Measurements from ENCODE around the gene COL5A1.

COL5A1 gene

DNA sequence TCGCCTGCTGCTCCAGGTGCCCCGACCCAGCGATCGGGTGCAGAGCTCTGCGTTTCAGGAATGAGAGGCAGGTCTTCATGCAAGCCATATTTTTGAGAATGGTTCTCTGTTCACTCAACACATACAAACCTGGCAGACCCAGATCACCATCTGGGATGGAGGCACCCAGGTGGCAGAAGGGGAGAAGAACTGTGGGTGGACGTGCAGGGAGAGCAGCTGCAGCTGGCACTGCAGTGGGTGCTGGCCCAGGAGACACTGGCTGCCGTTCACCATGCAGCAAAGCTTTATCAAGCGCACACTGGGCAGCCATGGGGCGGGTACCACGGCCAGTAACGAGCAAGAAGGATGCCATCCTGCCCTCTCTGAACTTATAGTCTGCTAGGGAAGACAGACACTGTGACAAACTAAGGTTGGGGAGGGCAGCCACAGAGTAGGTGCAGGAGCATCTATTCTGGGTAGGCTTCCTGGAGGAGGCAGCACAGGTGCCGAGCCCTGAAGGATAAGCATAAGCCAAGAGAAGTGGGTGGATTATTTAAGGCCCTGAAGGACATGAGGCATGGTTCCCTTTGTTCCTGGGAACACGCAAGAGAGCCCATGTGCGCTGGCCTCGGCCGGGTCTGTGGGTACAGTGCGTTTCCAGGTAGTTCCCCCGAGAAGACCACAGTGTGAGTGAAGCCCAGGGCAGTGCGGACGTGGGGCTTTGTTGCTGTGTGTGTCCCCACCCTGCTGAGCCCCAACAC lies 192.8 kb downstream of the COL5A1 start:
- TF ChIP-seq, protein P1, sequence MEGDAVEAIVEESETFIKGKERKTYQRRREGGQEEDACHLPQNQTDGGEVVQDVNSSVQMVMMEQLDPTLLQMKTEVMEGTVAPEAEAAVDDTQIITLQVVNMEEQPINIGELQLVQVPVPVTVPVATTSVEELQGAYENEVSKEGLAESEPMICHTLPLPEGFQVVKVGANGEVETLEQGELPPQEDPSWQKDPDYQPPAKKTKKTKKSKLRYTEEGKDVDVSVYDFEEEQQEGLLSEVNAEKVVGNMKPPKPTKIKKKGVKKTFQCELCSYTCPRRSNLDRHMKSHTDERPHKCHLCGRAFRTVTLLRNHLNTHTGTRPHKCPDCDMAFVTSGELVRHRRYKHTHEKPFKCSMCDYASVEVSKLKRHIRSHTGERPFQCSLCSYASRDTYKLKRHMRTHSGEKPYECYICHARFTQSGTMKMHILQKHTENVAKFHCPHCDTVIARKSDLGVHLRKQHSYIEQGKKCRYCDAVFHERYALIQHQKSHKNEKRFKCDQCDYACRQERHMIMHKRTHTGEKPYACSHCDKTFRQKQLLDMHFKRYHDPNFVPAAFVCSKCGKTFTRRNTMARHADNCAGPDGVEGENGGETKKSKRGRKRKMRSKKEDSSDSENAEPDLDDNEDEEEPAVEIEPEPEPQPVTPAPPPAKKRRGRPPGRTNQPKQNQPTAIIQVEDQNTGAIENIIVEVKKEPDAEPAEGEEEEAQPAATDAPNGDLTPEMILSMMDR (IDR thresholded peaks at IDR 0.05; ENCODE audit: borderline replicate concordance, control extremely low read depth, extremely low read depth, insufficient read depth, missing control alignments), result no peak
- no peak for DNase-seq (ENCODE audit: low spot score)
- in situ Hi-C loops (cut with MboI; ENCODE audit: low sequenced_read_pairs, unreplicated experiment), result no loop called here

DNA sequence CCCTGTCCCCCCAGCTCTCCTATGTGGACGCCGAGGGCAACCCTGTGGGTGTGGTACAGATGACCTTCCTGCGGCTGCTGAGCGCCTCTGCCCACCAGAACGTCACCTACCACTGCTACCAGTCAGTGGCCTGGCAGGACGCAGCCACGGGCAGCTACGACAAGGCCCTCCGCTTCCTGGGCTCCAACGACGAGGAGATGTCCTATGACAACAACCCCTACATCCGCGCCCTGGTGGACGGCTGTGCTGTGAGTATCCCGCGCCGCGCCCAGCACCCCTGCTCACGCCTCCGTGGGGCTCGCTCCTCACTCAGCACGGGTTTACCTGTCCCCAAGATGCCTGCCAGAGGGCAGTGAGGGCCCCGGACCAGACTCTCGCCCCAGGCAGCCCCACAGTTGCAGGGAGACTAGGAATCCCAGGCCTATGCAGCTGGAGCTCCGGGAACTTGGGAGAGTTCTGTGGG lies 193.4 kb downstream of the COL5A1 start:
- TF ChIP-seq, protein P1 (IDR thresholded peaks at IDR 0.05; ENCODE audit: borderline replicate concordance, control extremely low read depth, extremely low read depth, insufficient read depth, missing control alignments), result no peak
- in situ Hi-C loops (cut with MboI; ENCODE audit: low sequenced_read_pairs, unreplicated experiment), result no loop called here
- no peak for DNase-seq (ENCODE audit: low spot score)

DNA sequence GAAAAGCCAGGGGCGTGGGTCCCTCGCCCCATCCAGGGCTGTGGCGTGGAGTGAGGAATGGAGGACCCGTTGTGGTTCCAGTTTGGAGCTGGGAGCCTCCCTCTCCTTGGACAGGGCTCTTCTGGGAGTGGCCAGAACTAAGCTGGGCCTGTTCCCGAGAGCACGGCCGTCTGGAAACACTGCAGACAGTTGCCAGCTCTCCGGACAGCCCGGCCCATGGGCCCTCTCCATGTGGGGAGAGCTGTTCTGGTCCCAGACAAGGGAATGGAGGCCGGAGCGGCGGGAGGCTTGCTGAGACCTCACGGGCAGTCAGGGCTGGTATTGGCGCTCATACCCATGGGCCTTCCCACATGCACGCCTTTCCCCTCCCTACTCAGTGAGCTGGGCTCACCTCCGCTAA lies 193.8 kb downstream of the COL5A1 start:
- TF ChIP-seq, protein P1 (IDR thresholded peaks at IDR 0.05; ENCODE audit: borderline replicate concordance, control extremely low read depth, extremely low read depth, insufficient read depth, missing control alignments), result no peak
- in situ Hi-C loops (cut with MboI; ENCODE audit: low sequenced_read_pairs, unreplicated experiment), result no loop called here
- no peak for DNase-seq (ENCODE audit: low spot score)

DNA sequence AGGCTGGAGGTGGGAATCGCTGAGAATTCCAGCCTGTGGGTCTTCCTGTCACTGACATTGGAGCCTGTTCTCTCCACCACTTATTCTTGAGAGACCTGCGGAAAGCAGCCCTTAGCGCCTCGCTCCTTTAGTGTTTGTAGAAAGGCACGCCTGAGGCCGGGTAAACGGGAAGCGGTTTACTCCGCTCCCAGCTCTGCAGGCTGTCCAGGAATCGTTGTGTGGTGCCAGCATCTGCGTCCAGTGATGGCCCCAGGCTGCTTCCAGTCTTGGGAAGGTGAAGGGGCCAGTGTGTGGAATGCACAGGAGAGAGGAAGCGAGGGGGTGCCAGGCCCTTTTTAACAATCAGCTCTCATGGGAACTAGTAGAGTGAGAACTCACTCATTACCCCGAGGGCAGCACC lies 194.4 kb downstream of the COL5A1 start:
- in situ Hi-C loops (cut with MboI; ENCODE audit: low sequenced_read_pairs, unreplicated experiment), result no loop called here
- TF ChIP-seq, protein P1 (IDR thresholded peaks at IDR 0.05; ENCODE audit: borderline replicate concordance, control extremely low read depth, extremely low read depth, insufficient read depth, missing control alignments), result no peak
- no peak for DNase-seq (ENCODE audit: low spot score)

DNA sequence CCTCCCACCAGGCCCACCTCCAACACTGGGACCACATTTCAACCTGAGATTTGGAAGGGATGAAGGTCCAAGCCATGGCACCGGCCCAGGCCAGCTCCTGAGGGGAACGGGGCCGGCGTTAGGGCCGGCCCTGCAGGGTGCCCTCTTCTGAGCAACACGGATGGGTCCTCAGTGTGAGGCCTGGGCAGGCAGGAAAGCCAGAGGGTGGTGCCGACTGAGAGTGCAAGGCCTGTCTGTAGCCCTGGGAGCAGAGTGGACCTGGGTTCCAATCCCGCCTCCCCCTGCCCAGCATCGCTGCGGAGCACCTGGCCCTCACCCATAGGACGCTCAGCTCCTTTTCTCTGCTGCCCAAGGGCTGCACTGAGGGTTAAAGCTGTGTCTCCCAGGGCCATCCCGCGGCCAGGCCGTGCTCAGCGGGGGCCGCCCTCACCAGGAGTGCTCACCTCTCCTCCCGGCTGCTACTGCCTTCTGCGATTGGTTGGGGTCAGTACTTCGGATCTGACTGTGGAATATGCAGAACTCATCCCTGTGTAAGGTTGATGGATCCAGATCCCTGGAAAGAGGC lies 194.9 kb downstream of the COL5A1 start:
- TF ChIP-seq, protein P1 (IDR thresholded peaks at IDR 0.05; ENCODE audit: borderline replicate concordance, control extremely low read depth, extremely low read depth, insufficient read depth, missing control alignments), result no peak
- no peak for DNase-seq (ENCODE audit: low spot score)
- in situ Hi-C loops (cut with MboI; ENCODE audit: low sequenced_read_pairs, unreplicated experiment), result no loop called here

DNA sequence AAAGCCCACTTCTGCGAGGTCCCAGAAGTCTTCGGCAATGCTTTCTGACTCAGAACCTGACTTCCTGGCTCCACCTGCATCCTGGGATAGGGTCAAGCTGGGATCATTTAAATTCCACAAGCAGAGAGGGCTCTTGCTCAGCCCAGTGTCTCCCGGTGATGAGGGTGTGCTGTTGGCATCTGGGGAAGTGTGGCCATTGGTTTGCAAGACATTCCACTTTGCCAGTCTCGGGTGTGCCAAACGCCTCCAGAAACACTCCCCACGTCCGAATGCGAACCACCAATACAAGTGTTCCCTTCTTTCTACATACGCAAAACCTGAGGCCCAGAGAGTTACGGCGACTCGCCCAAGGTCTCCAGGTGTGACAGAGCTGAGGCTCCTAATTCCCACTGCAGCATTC lies 195.9 kb downstream of the COL5A1 start:
- in situ Hi-C loops (cut with MboI; ENCODE audit: low sequenced_read_pairs, unreplicated experiment), result no loop called here

More for the DNA sequence above, 195.9 kb downstream of the COL5A1 start:
- DNase-seq (ENCODE audit: low spot score), result no peak
- TF ChIP-seq, protein P1 (IDR thresholded peaks at IDR 0.05; ENCODE audit: borderline replicate concordance, control extremely low read depth, extremely low read depth, insufficient read depth, missing control alignments), result no peak

All from GM13976 (cell line).